Esophagus (tissue), 2 donors: ENCODE measurements around the gene PKD1L1. TPM values are rescaled to one million over a fixed set of nuclear protein-coding genes. Genes with fewer than 3 reads are reported as not detected.
A peak's percentile ranks its signal among the peaks of the same experiment; 100 is the strongest.
"Not testable (repeated sequence)": the region's sequence is repeated elsewhere in the genome, so short reads cannot be mapped to it uniquely, and the experiment has no call there.

Source experiments
- H3K27ac ChIP-seq, 2 donors: one replicate each; pipeline ENCODE4 v1.5.1; 2013; ENCODE audit warnings: low read depth in 2 of 2, mild to moderate bottlenecking in 2 of 2, inconsistent platforms in 1 of 2, low read length in 1 of 2, moderate library complexity in 1 of 2
- H3K27me3 ChIP-seq, 2 donors: one replicate each; pipeline ENCODE4 v1.6.1; 2013; ENCODE audit warnings: low read length in 2 of 2, control low read depth in 1 of 2, mild to moderate bottlenecking in 1 of 2; ENCODE audit not compliant: insufficient read depth in 2 of 2, control insufficient read depth in 1 of 2
- H3K36me3 ChIP-seq, 2 donors: one replicate each; pipeline ENCODE4 v1.6.1; 2013; ENCODE audit warnings: low read length in 1 of 2; ENCODE audit not compliant: control insufficient read depth in 2 of 2, insufficient read depth in 2 of 2
- H3K4me1 ChIP-seq, 2 donors: one replicate each; pipeline ENCODE4 v1.6.1; 2013; ENCODE audit warnings: low read length in 1 of 2; ENCODE audit not compliant: control insufficient read depth in 2 of 2, insufficient read depth in 2 of 2
- H3K4me3 ChIP-seq, 2 donors: one replicate each; pipeline ENCODE4 v1.5.1; 2013; ENCODE audit warnings: low read length in 2 of 2, mild to moderate bottlenecking in 2 of 2, low read depth in 1 of 2, moderate library complexity in 1 of 2
- H3K9me3 ChIP-seq, 2 donors: one replicate each; pipeline ENCODE4 v1.6.1; 2013; ENCODE audit warnings: mild to moderate bottlenecking in 2 of 2, low read depth in 1 of 2, low read length in 1 of 2, moderate library complexity in 1 of 2; ENCODE audit not compliant: control insufficient read depth in 2 of 2, insufficient read depth in 1 of 2
- WGBS, 2 donors: extraction: QIAGEN DNeasy Blood & Tissue Kit; methylation state at CpG; one replicate each; pipeline ENCODE4 v1.1.7; 2013; 5-methylcytosine and 5-hydroxymethylcytosine counted together
- polyA plus RNA-seq, 2 donors: library from polyadenylated mRNA; stranded (reverse); fragments of 200-250 nt; gene quantifications; one replicate each; pipeline ENCODE4 v1.2.3, GENCODE V29; 2013
- donor health status: healthy with polysubstance abuse.
- donor health status: Bipolar disorder and iron deficiency.

The PKD1L1 gene
- polyA plus RNA-seq, 2 donors = 0.08 to 0.25 TPM

DNA sequence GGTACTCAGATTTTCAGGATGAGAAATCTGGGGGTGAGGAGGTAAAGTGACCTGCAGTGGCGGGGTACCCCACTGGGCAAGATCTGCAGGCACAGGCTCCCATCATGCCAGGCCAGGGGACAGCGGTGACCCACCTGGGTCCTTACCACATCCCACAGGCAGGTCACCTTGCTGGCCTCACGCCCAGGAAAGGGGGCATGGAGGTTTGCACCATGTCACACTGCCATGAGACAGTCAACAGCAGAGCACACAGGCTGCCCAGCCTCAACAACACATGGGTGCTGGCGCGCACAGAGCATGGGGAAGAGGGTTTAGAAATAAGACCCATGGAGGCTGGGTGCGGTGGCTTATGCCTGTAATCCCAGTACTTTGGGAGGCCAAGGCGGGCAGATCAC is 914 bp downstream of the PKD1L1 start:
- no peak overlapping the region for H3K27ac ChIP-seq

DNA sequence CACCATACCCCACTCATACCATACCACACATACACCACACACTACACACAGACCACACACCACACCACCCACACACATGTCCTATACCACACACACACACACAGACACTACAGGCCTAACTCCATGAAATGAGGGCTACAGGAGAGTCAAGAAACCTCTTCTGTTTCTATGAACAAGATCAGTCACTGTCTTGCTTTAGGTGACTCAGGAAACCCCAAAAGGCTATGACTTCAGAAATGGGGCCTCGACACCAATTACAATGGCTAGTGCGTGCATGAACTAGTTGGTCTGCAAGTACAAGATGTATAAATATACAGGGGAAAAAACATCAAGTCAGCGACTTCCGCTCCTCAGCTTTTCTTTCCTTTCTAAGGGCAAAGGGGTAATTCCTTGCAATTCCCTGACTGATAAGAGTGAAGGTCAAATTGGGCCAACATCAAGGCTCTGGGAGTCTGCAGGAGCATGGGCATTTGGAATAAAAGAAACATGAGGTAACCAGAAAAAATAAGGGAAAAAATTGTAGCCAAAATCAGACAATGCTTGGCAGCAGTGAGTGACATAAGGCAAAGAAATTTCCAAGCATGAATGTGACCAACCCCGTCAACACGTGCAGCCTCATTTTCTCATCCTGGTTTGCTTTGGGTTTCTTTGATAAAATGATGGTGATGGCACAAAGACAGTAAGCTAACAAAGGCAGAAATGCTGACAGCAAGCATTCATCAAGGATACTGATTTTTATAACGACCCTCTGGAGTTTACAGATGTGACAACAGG is 1.5 kb downstream of the PKD1L1 start:
- Histone ChIP-seq H3K27ac (peak overlapping the region in 1 of 2 donors; percentile 6), H3K4me1 (no peaks in the 10 kb centered on the region)
- 73% methylated on average over 7 of the region's 7 CpGs for WGBS, 2 donors

More for the DNA sequence above, 914 bp downstream of the PKD1L1 start:
- Histone ChIP-seq H3K36me3 (no peaks in the 10 kb centered on the region), H3K4me3 (no peak overlapping the region), H3K27me3 (no peaks in the 10 kb centered on the region), H3K9me3 (no peaks in the 10 kb centered on the region), H3K4me1 (no peaks in the 10 kb centered on the region)
- 94 to 97% methylated on average over 7 of the region's 7 CpGs for WGBS, 2 donors

DNA sequence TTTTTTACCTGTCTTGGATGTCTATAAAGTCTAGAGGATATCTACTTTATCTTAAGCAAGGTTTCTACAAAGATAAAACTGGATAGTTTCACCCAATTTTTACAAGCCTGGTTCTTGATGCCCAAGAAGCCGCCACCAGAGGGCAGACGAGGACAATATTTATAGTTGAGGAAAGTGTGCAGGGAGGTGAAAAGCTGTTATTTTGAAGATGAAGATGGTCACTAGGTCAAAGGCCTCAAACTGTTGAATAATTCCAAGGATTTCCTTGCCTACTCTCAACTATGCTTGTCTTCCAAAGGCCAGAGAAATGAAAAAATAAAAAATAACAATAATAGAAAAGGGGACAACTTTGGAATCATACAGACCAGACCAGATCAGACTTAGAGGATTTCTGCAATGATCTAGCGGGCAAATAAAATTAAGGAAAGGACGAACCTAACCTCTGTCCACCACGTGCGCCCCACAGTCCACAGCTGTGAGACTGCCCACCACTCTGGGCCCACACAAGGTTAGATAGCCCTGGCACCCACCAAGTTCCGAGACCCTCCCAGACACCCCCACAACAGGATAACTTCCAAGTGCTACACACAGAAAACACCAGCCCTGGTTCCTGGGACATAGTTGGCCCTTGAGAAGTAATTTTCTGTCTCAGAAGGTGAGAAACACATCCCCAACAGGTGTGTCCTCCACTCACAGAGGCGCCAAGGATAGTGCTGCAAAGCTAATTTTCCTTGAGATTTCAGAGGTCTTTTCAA is 2.8 kb downstream of the PKD1L1 start:
- no peak overlapping the region for H3K27ac ChIP-seq
- 48 to 50% methylated on average over 8 of the region's 8 CpGs for WGBS, 2 donors

More for the DNA sequence above, 1.5 kb downstream of the PKD1L1 start:
- H3K4me3 ChIP-seq = no peak overlapping the region
- H3K9me3 ChIP-seq = no peaks in the 10 kb centered on the region
- no peaks in the 10 kb centered on the region for H3K36me3 ChIP-seq
- H3K27me3 ChIP-seq = no peaks in the 10 kb centered on the region

DNA sequence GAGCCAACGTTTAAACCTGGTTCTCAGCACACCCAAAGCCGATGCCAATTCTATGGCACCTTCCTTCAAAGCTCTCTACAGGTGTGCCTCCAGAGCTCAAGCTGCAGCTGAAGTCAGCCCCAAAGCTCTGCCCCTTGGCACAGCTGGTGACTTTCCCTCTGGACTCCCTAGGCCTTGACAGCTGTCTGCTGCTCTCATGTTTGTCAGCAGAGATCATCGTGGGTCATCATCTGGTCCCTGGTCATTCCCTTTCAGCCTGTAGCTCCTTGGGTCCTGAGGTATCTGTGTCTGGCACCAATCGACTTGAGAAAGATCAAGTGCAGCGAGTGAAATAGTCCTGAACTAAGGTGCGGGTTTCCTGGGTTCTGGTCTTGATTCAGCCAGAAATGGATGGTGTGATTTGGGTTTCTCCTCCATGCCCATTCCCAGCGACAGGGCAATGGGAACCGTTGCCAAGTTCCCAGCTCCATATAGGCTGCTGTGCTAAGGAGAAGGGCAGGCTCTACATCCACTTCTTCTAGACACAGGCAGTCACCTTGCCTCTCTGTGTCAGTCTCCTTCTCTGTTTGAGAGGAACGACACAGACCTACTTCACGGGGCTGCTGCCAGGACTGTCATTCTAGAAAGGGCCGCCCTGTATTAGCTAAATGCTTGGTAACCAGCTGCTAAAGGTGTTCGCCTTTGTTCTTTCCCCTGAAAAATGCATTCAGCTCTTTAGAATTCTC is 3.6 kb downstream of the PKD1L1 start:
- 74 to 78% methylated on average over 12 of the region's 12 CpGs for WGBS, 2 donors

More for the DNA sequence above, 2.8 kb downstream of the PKD1L1 start:
- Histone ChIP-seq H3K4me3 (no peak overlapping the region), H3K9me3 (no peaks in the 10 kb centered on the region), H3K36me3 (no peaks in the 10 kb centered on the region), H3K27me3 (no peaks in the 10 kb centered on the region), H3K4me1 (no peaks in the 10 kb centered on the region)

DNA sequence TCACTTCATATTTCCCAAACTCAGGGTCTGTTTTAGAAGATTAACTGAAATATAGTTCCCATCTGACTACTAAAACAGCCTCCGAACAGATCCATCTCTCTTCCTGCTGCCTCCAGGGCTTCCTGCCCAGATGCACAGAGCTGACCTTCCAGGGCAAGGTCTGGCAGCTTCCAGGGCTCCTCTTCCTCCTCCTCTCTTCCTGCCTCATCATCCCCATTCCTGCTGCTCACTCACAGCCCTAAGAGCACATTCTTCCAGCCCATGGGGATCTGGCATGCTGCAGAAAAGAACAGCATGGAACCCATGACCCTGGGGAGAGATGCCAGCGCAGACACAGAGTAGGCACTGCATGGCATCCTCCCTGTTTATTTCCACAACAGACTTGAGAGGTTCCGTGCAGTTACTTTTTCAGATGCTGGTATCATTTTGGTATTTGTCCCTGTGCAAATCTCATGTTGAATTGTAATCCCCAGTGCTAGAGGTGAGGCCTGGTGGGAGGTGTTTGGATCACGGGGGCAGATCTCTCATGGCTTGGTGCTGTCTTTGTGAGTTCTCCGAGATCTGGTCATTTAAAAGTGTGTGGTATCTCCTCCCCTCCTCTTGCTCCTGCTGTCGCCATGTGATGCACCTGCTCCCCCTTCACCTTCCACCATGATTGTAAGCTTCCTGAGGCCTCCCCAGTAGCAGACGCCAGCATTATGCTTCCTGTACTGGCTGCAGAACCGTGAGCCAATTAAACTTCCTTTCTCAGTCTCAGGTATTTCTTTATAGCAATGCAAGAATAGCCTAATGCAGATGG is 4.4 kb downstream of the PKD1L1 start:
- no peak overlapping the region for H3K4me3 ChIP-seq
- no peaks in the 10 kb centered on the region for H3K27me3 ChIP-seq
- WGBS, 2 donors = 83 to 88% methylated on average over 8 of the region's 8 CpGs
- H3K4me1 ChIP-seq = no peaks in the 10 kb centered on the region
- no peaks in the 10 kb centered on the region for H3K9me3 ChIP-seq
- no peaks in the 10 kb centered on the region for H3K36me3 ChIP-seq
- H3K27ac ChIP-seq = no peak overlapping the region

More for the DNA sequence above, 3.6 kb downstream of the PKD1L1 start:
- no peaks in the 10 kb centered on the region for H3K36me3 ChIP-seq
- no peak overlapping the region for H3K4me3 ChIP-seq
- H3K27ac ChIP-seq = no peak overlapping the region
- H3K27me3 ChIP-seq = no peaks in the 10 kb centered on the region
- H3K4me1 ChIP-seq = no peaks in the 10 kb centered on the region
- H3K9me3 ChIP-seq = no peaks in the 10 kb centered on the region

DNA sequence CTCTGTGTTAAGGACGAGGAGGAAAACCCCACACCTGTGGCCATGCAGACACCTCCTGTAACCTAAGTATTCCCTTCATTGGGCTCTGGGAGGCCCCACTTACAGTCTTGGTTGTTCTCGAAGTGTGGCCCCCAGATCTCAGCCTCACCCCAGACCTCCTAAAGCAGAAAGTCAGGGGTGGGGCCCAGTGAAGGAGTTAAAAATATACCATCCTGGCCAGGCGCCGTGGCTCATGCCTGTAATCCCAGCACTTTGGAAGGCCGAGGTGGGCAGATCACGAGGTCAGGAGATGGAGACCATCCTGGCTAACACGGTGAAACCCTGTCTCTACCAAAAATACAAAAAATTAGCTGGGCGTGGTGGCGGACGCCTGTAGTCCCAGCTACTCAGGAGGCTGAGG is 5.6 kb downstream of the PKD1L1 start:
- WGBS, 2 donors = 80 to 92% methylated on average over 10 of the region's 10 CpGs
- not testable (repeated sequence) for H3K27ac ChIP-seq, H3K27me3 ChIP-seq, H3K9me3 ChIP-seq, H3K36me3 ChIP-seq, H3K4me1 ChIP-seq, H3K4me3 ChIP-seq

GRCh38 chr7:47942132-47942531 is 6.1 kb downstream of the PKD1L1 start:
- 81 to 85% methylated on average over 10 of the region's 10 CpGs for WGBS, 2 donors
- Histone ChIP-seq H3K27me3 (no peaks in the 10 kb centered on the region), H3K4me1 (no peaks in the 10 kb centered on the region), H3K4me3 (no peak overlapping the region), H3K36me3 (no peaks in the 10 kb centered on the region), H3K27ac (no peak overlapping the region), H3K9me3 (no peaks in the 10 kb centered on the region)

- WGBS, 2 donors = 62 to 67% methylated on average over 9 of the region's 9 CpGs
Observed at GRCh38 chr7:47941136-47941844, 7.0 kb downstream of the PKD1L1 start.

More at GRCh38 chr7:47941136-47941844, 7.0 kb downstream of the PKD1L1 start:
- peak overlapping the region in 1 of 2 donors; percentile 51 for H3K27ac ChIP-seq
- no peaks in the 10 kb centered on the region for H3K4me1 ChIP-seq
- H3K27me3 ChIP-seq = no peaks in the 10 kb centered on the region
- H3K9me3 ChIP-seq = no peaks in the 10 kb centered on the region
- H3K36me3 ChIP-seq = no peaks in the 10 kb centered on the region
- no peak overlapping the region for H3K4me3 ChIP-seq
